Fibroblast of lung (primary cell): ENCODE data around the gene ODAD3. TPM values are rescaled to one million over a fixed set of nuclear protein-coding genes. Genes with fewer than 3 reads are reported as not detected.

Experiments
- DNase-seq, 2 donors: peaks; one replicate each; pipeline versions ENCODE4 v3.0.0 to v3.0.0-alpha.2; 2010; ENCODE audit warnings: low read depth in 2 of 2
- H2AFZ ChIP-seq: 2 replicates; pipeline ENCODE4 v1.5.1; 2012; ENCODE audit warnings: low read length, control low read depth, inconsistent platforms
- H3K27ac ChIP-seq: 2 replicates; pipeline ENCODE4 v1.5.1; 2011; ENCODE audit warnings: low read length, control low read depth; ENCODE audit not compliant: insufficient read depth
- H3K27me3 ChIP-seq: 2 replicates; pipeline ENCODE4 v1.5.1; 2011; ENCODE audit warnings: mild to moderate bottlenecking, low read length; ENCODE audit not compliant: control insufficient read depth, insufficient read depth
- H3K36me3 ChIP-seq: 2 replicates; pipeline ENCODE4 v1.5.1; 2011; ENCODE audit warnings: low read length; ENCODE audit not compliant: control insufficient read depth, insufficient read depth
- H3K4me1 ChIP-seq: 2 replicates; pipeline ENCODE4 v1.5.1; 2011; ENCODE audit warnings: low read length; ENCODE audit not compliant: control insufficient read depth, insufficient read depth; ENCODE audit errors: extremely low read depth
- H3K4me2 ChIP-seq: 2 replicates; pipeline ENCODE4 v1.5.1; 2011; ENCODE audit warnings: low read length, control low read depth; ENCODE audit not compliant: insufficient read depth; ENCODE audit errors: extremely low read depth
- H3K4me3 ChIP-seq, 4 experiments: fragments of 200-600 bp in 1 of 4; sonication (generic) in 1 of 4; replicated peaks in 1 of 4; 2 replicates each; pipeline ENCODE4 v1.5.1; 2011 to 2016; ENCODE audit warnings: low read length in 4 of 4, low read depth in 3 of 4, mild to moderate bottlenecking in 3 of 4, control low read depth in 2 of 4, inconsistent platforms in 1 of 4, mixed read lengths in 1 of 4; ENCODE audit not compliant: insufficient read depth in 1 of 4; ENCODE audit errors: control extremely low read depth in 1 of 4
- H3K79me2 ChIP-seq: 2 replicates; pipeline ENCODE4 v1.5.1; 2012; ENCODE audit warnings: mild to moderate bottlenecking, low read length, inconsistent platforms; ENCODE audit not compliant: control insufficient read depth, insufficient read depth
- H3K9ac ChIP-seq: 2 replicates; pipeline ENCODE4 v1.5.1; 2011; ENCODE audit warnings: mild to moderate bottlenecking, low read length, control low read depth; ENCODE audit not compliant: insufficient read depth
- H3K9me3 ChIP-seq: 2 replicates; pipeline ENCODE4 v1.5.1; 2012; ENCODE audit warnings: low read depth, low read length; ENCODE audit not compliant: control insufficient read depth, insufficient read depth
- H4K20me1 ChIP-seq: 2 replicates; pipeline ENCODE4 v1.5.1; 2011; ENCODE audit warnings: low read length; ENCODE audit not compliant: control insufficient read depth, insufficient read depth; ENCODE audit errors: extremely low read depth
- EZH2 ChIP-seq: IDR thresholded peaks from 2 replicates; pipeline ENCODE4 v1.5.1; 2012; ENCODE audit warnings: low read length, control low read depth, mild to moderate bottlenecking; ENCODE audit errors: missing control alignments
- polyA plus RNA-seq, 2 donors: library from polyadenylated mRNA; depleted of rRNA in 1 of 2; stranded (reverse) in 1 of 2; unstranded in 1 of 2; fragments of >200 nt; gene quantifications; 2 replicates each; pipeline ENCODE4 v1.2.1, GENCODE V29; 2011 to 2012; ENCODE audit warnings: missing spikeins in 1 of 2
- total RNA-seq: library from RNA; depleted of rRNA; stranded (reverse); fragments of >200 nt; gene quantifications from 2 replicates; pipeline ENCODE4 v1.2.1, GENCODE V29; 2014
- TF ChIP-seq, protein P1 (sequence below), 2 donors: IDR thresholded peaks in 1 of 2; conservative IDR thresholded peaks in 1 of 2; 1 replicate in 1 of 2; 2 replicates in 1 of 2; pipeline ENCODE4 v1.5.1; 2011 to 2012; ENCODE audit warnings: low read length in 2 of 2, control low read depth in 1 of 2, inconsistent platforms in 1 of 2, low read depth in 1 of 2, mild to moderate bottlenecking in 1 of 2

ODAD3 gene
- total and polyA plus RNA-seq, 2 donors (not counting 1 experiment from before 2014, with no cell fraction given) = 0.32 to 0.66 TPM

- peak overlapping the region; percentile 7 for H3K9ac ChIP-seq
- H3K4me2 ChIP-seq = peak overlapping the region; percentile 13
- H3K27me3 ChIP-seq = peaks cover 9% of the 10 kb centered on the region
- no peak overlapping the region for H2AFZ ChIP-seq
- no peaks in the 10 kb centered on the region for H4K20me1 ChIP-seq
- H3K79me2 ChIP-seq = no peaks in the 10 kb centered on the region
- peak in 1 of 2 donors; percentile 52 for DNase-seq
- no peaks in the 10 kb centered on the region for H3K4me1 ChIP-seq
- no peaks in the 10 kb centered on the region for H3K9me3 ChIP-seq
- H3K4me3 ChIP-seq = peak overlapping the region in 3 of 4 experiments; percentile 4 to 35 (median 22)
- H3K27ac ChIP-seq = no peak overlapping the region
- TF ChIP-seq, protein P1, sequence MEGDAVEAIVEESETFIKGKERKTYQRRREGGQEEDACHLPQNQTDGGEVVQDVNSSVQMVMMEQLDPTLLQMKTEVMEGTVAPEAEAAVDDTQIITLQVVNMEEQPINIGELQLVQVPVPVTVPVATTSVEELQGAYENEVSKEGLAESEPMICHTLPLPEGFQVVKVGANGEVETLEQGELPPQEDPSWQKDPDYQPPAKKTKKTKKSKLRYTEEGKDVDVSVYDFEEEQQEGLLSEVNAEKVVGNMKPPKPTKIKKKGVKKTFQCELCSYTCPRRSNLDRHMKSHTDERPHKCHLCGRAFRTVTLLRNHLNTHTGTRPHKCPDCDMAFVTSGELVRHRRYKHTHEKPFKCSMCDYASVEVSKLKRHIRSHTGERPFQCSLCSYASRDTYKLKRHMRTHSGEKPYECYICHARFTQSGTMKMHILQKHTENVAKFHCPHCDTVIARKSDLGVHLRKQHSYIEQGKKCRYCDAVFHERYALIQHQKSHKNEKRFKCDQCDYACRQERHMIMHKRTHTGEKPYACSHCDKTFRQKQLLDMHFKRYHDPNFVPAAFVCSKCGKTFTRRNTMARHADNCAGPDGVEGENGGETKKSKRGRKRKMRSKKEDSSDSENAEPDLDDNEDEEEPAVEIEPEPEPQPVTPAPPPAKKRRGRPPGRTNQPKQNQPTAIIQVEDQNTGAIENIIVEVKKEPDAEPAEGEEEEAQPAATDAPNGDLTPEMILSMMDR (conservative IDR thresholded peaks at IDR 0.05 in 1 of 2, IDR thresholded peaks at IDR 0.05 in 1 of 2; ENCODE audit: low read depth in 1 of 2, low read length in 2 of 2) = no peak
- no peak for TF ChIP-seq EZH2
- no peaks in the 10 kb centered on the region for H3K36me3 ChIP-seq
Measured at GRCh38 chr19:11420429-11421370, 14.2 kb downstream of the ODAD3 start.

DNA sequence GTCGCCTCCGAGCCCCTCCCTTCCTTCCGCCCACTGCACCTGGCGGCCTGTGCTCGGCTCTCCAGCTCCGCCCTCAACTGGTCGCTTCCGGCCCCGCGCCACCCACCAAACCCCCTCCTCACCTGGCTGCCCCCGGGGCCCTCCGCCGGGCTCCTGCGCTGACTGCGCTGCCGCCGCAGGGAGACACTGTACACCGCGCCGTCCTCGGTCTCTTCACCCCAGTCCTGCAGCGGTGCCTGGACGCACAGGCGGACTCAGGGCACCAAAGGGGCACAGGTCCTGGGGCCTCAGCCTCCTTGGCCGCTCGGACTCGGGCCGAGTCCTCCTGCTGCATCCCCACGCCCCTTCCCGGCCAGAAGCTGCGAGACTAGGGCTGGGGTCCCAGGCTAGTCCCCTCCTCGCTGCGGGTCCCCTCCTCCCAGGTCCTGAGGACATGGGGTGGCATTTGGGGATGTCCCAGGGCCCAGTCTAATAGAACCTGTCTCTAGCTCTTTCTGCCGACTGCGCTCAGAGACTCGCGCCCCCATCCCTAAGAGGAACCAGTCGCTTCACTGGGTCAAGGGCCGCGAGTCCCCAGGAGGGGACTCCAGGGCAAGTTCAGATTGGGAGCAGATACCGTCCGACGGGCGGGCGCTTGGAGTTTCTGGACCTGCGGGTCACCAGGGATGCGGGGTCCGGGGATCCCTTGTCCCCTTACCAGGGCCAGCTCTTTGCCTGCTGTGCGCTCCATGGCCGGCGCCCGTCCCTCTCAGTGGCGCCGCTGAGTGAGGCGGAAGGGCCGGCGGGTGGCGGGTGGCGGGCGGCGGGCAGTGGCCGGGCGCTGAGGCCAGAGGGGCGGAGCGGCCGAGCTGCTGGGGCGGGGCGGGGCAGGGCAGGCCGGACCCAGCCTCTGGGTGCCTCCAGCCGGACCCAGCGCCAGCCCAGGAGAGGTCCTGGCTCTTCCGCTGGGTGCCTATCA lies 16.1 kb downstream of the ODAD3 start, which contains the start of gene RGL3:
TSS of gene RGL3 (minus strand) at position 766 of the 958 bp plus-strand sequence. CDS start at position 730, 36 bp downstream.
- peak within 1 kb of the TSS in 3 of 4 experiments; percentile 23 to 35 (median 35) for H3K4me3 ChIP-seq
- H2AFZ ChIP-seq = peak within 1 kb of the TSS; percentile 46
- no peaks in the 10 kb centered on the region for H3K36me3 ChIP-seq
- no peak for DNase-seq
- peak within 1 kb of the TSS; percentile 66 for H3K4me2 ChIP-seq
- H3K9me3 ChIP-seq = no peaks in the 10 kb centered on the region
- peaks cover 9% of the 10 kb centered on the region for H3K27me3 ChIP-seq
- TF ChIP-seq EZH2 = peak; percentile 63
- TF ChIP-seq, protein P1 (conservative IDR thresholded peaks at IDR 0.05 in 1 of 2, IDR thresholded peaks at IDR 0.05 in 1 of 2; ENCODE audit: low read depth in 1 of 2, low read length in 2 of 2) = no peak
- no peaks in the 10 kb centered on the region for H3K4me1 ChIP-seq
- no peak within 1 kb of the TSS for H3K9ac ChIP-seq
- no peaks in the 10 kb centered on the region for H4K20me1 ChIP-seq
- H3K79me2 ChIP-seq = no peaks in the 10 kb centered on the region
- H3K27ac ChIP-seq = no peak within 1 kb of the TSS
